ENCODE data around the gene TAS1R2. TPM values are rescaled to one million over a fixed set of nuclear protein-coding genes. Genes with fewer than 3 reads are reported as not detected.

Gene TAS1R2
- polyA plus RNA-seq, 1 of the 3 experiments (the other 2 are of a cell fraction) = not detected

DNA sequence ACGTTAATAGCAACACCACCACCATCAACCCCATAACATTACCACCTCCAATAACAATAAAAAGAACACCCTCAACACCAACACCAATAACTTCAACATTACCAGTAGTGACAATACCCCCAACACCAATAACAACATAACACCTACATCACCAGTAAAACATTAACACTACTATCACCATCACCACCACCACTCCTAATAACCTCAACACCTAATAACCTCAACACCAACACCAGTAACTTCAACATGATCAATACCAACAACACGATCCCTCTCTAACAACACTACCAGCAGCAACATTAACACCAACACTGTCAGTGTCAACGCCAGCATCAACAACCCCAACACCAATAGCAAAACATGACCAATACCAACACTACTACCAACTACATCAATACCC is 57.2 kb downstream of the TAS1R2 start:
- Histone ChIP-seq H3K27me3 (ENCODE audit: insufficient read depth) (no peaks in the 10 kb centered on the region), H3K9me3 (no peaks in the 10 kb centered on the region), H3K4me1 (ENCODE audit: control insufficient read depth in 1 of 2, insufficient read depth in 2 of 2, low read depth in 1 of 2, low read length in 1 of 2) (no peaks in the 10 kb centered on the region), H2AFZ (ENCODE audit: low read depth) (no peak overlapping the region), H3K9ac (no peak overlapping the region), H3F3A (replicated peaks; ENCODE audit: insufficient read depth) (no peaks in the 10 kb centered on the region), H3K27ac (ENCODE audit: low read depth in 2 of 2, low read length in 1 of 2) (no peak overlapping the region), H3K79me2 (ENCODE audit: insufficient read depth) (no peaks in the 10 kb centered on the region), H3K36me3 (replicated peaks in 1 of 2; ENCODE audit: control insufficient read depth in 1 of 2, insufficient read depth in 2 of 2, low read length in 1 of 2) (no peaks in the 10 kb centered on the region), H3K4me3 (ENCODE audit: low read depth in 2 of 2, low read length in 1 of 2) (no peak overlapping the region), H4K20me1 (ENCODE audit: insufficient read depth) (no peaks in the 10 kb centered on the region), H3K9me2 (no peaks in the 10 kb centered on the region), H3K4me2 (no peak overlapping the region)
- ChIA-PET CTCF (no interaction called here), POLR2A (no interaction called here)
- 29% methylated on average over 3 of the region's 3 CpGs for WGBS (ENCODE audit: low lambda C conversion rate)
- DNase-seq = no peak
- TF ChIP-seq NFIC (IDR thresholded peaks at IDR 0.05; ENCODE audit: borderline replicate concordance) = no peak

DNA sequence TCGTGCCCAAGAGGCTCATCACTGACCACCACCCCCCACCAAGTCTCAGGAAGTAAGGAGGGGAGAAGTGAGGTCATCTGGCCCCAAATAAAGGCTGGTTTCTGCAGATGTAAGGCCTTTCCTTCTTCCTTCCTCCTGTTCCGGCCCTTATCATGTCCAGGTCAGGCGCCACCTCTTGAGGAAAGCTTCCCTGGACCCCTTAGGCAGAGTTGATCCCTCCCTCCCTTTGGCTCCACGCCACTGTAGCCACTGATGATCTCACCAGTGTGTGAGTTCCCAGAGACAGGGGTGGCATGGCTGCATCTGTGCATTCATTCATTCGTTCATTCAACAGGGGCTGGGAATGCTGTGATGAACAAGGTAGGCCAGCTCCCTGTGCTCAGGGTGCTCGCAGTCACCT is 59.2 kb downstream of the TAS1R2 start:
- no peaks in the 10 kb centered on the region for H3K9me3 ChIP-seq
- no peak overlapping the region for H2AFZ ChIP-seq (ENCODE audit: low read depth)
- ChIA-PET CTCF (interaction anchor here (0.9 to 1.5 kb wide), 4 partner anchors 15 to 203 kb away, joined by 3 to 5 read pairs (median 3); no protein-coding TSS in a partner anchor), POLR2A (no interaction called here)
- peaks cover 0 to 7% of the 10 kb centered on the region in 2 experiments; a peak in 1 of 4 replicates for H3K4me1 ChIP-seq (ENCODE audit: control insufficient read depth in 1 of 2, insufficient read depth in 2 of 2, low read depth in 1 of 2, low read length in 1 of 2)
- DNase-seq = no peak
- H3K9me2 ChIP-seq = no peaks in the 10 kb centered on the region
- H3K27me3 ChIP-seq (ENCODE audit: insufficient read depth) = no peaks in the 10 kb centered on the region
- TF ChIP-seq NFIC (IDR thresholded peaks at IDR 0.05; ENCODE audit: borderline replicate concordance) (no peak), RXRA (IDR thresholded peaks at IDR 0.05; ENCODE audit: borderline replicate concordance, low read depth) (no peak), CHD2 (IDR thresholded peaks at IDR 0.05; ENCODE audit: low read length, partially characterized antibody) (no peak), FOXM1 (IDR thresholded peaks at IDR 0.05; ENCODE audit: low read depth) (no peak), POLR2AphosphoS5 (IDR thresholded peaks at IDR 0.05; ENCODE audit: low read depth, low read length) (no peak), GATA2 (CRISPR knock-in tag; IDR thresholded peaks at IDR 0.05) (no peak), FOXJ3 (CRISPR knock-in tag; IDR thresholded peaks at IDR 0.05) (no peak), EZH2phosphoT487 (IDR thresholded peaks at IDR 0.05; ENCODE audit: borderline replicate concordance, low read depth) (no peak), EP300 (IDR thresholded peaks at IDR 0.05; ENCODE audit: borderline replicate concordance in 1 of 2, low read depth in 1 of 2, low read length in 1 of 2) (no peak)
- TF ChIP-seq, protein P1, sequence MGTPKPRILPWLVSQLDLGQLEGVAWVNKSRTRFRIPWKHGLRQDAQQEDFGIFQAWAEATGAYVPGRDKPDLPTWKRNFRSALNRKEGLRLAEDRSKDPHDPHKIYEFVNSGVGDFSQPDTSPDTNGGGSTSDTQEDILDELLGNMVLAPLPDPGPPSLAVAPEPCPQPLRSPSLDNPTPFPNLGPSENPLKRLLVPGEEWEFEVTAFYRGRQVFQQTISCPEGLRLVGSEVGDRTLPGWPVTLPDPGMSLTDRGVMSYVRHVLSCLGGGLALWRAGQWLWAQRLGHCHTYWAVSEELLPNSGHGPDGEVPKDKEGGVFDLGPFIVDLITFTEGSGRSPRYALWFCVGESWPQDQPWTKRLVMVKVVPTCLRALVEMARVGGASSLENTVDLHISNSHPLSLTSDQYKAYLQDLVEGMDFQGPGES (IDR thresholded peaks at IDR 0.05; ENCODE audit: low read depth, low read length) = no peak
- TF ChIP-seq, protein P2, sequence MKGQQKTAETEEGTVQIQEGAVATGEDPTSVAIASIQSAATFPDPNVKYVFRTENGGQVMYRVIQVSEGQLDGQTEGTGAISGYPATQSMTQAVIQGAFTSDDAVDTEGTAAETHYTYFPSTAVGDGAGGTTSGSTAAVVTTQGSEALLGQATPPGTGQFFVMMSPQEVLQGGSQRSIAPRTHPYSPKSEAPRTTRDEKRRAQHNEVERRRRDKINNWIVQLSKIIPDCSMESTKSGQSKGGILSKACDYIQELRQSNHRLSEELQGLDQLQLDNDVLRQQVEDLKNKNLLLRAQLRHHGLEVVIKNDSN (IDR thresholded peaks at IDR 0.05; ENCODE audit: borderline replicate concordance, low read depth) = no peak
- TF ChIP-seq, protein P3, sequence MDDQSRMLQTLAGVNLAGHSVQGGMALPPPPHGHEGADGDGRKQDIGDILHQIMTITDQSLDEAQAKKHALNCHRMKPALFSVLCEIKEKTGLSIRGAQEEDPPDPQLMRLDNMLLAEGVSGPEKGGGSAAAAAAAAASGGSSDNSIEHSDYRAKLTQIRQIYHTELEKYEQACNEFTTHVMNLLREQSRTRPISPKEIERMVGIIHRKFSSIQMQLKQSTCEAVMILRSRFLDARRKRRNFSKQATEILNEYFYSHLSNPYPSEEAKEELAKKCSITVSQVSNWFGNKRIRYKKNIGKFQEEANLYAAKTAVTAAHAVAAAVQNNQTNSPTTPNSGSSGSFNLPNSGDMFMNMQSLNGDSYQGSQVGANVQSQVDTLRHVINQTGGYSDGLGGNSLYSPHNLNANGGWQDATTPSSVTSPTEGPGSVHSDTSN (IDR thresholded peaks at IDR 0.05) = no peak
- no peaks in the 10 kb centered on the region for H4K20me1 ChIP-seq (ENCODE audit: insufficient read depth)
- H3K27ac ChIP-seq (ENCODE audit: low read depth in 2 of 2, low read length in 1 of 2) = no peak overlapping the region
- H3K9ac ChIP-seq = no peak overlapping the region
- no peak overlapping the region for H3K4me2 ChIP-seq
- no peaks in the 10 kb centered on the region for H3K79me2 ChIP-seq (ENCODE audit: insufficient read depth)
- WGBS (ENCODE audit: low lambda C conversion rate) = 38% methylated on average over 5 of the region's 6 CpGs
- H3K36me3 ChIP-seq (replicated peaks in 1 of 2; ENCODE audit: control insufficient read depth in 1 of 2, insufficient read depth in 2 of 2, low read length in 1 of 2) = no peaks in the 10 kb centered on the region
- no peaks in the 10 kb centered on the region for H3F3A ChIP-seq (replicated peaks; ENCODE audit: insufficient read depth)
- no peak overlapping the region for H3K4me3 ChIP-seq (ENCODE audit: low read depth in 2 of 2, low read length in 1 of 2)
